ENCODE results near the gene ACOT6. TPM values are rescaled to one million over a fixed set of nuclear protein-coding genes. Genes with fewer than 3 reads are reported as not detected.
A peak's percentile ranks its signal among the peaks of the same experiment; 100 is the strongest.

Gene ACOT6
- total and polyA plus RNA-seq, 4 donors: not detected

- no peak for TF ChIP-seq CTCF (IDR thresholded peaks at IDR 0.05; ENCODE audit: control extremely low read depth, extremely low read depth)
- Histone ChIP-seq H3K27ac (ENCODE audit: low read depth in 1 of 2, low read length in 1 of 2) (no peak overlapping the region), H3K4me3 (no peak overlapping the region), H3K27me3 (ENCODE audit: control insufficient read depth in 3 of 3, insufficient read depth in 3 of 3, low read length in 2 of 3) (no peaks in the 10 kb centered on the region), H3K9ac (ENCODE audit: insufficient read depth in 1 of 2, low read length in 2 of 2) (no peak overlapping the region), H3K36me3 (ENCODE audit: control insufficient read depth in 4 of 4, insufficient read depth in 4 of 4, low read length in 4 of 4) (no peaks in the 10 kb centered on the region), H3K4me1 (ENCODE audit: control insufficient read depth in 5 of 5, insufficient read depth in 5 of 5, low read length in 5 of 5) (no peaks in the 10 kb centered on the region), H3K9me3 (ENCODE audit: control insufficient read depth in 4 of 4, insufficient read depth in 3 of 4, low read length in 3 of 4) (no peaks in the 10 kb centered on the region)
- DNase-seq: no peak
- no peak for ATAC-seq (ENCODE audit: insufficient read depth, low FRiP score)
- WGBS, 2 donors: 92 to 96% methylated on average over 1 of the region's 1 CpG
Measured at GRCh38 chr14:73607241-73607640, 5.1 kb upstream of the ACOT6 start.

GRCh38 chr14:73610687-73611086, 1.6 kb upstream of the ACOT6 start:
- no peak for TF ChIP-seq CTCF (IDR thresholded peaks at IDR 0.05; ENCODE audit: control extremely low read depth, extremely low read depth)
- DNase-seq (peak in 2 of 3 donors; percentile 22 to 44), ATAC-seq (ENCODE audit: insufficient read depth, low FRiP score) (no peak)
- H3K27ac ChIP-seq (ENCODE audit: low read depth in 1 of 2, low read length in 1 of 2): no peak overlapping the region
- H3K27me3 ChIP-seq (ENCODE audit: control insufficient read depth in 3 of 3, insufficient read depth in 3 of 3, low read length in 2 of 3): no peaks in the 10 kb centered on the region
- no peaks in the 10 kb centered on the region for H3K36me3 ChIP-seq (ENCODE audit: control insufficient read depth in 4 of 4, insufficient read depth in 4 of 4, low read length in 4 of 4)
- H3K9ac ChIP-seq (ENCODE audit: insufficient read depth in 1 of 2, low read length in 2 of 2): no peak overlapping the region
- no peaks in the 10 kb centered on the region for H3K9me3 ChIP-seq (ENCODE audit: control insufficient read depth in 4 of 4, insufficient read depth in 3 of 4, low read length in 3 of 4)
- no peak overlapping the region for H3K4me3 ChIP-seq
- 33 to 57% methylated on average over 2 of the region's 2 CpGs for WGBS, 2 donors
- H3K4me1 ChIP-seq (ENCODE audit: control insufficient read depth in 5 of 5, insufficient read depth in 5 of 5, low read length in 5 of 5): peaks cover 0 to 2% (median 0%) of the 10 kb centered on the region in 5 donors

- Histone ChIP-seq H3K4me1 (ENCODE audit: control insufficient read depth in 5 of 5, insufficient read depth in 5 of 5, low read length in 5 of 5) (peaks cover 0 to 2% (median 0%) of the 10 kb centered on the region in 5 donors), H3K9me3 (ENCODE audit: control insufficient read depth in 4 of 4, insufficient read depth in 3 of 4, low read length in 3 of 4) (no peaks in the 10 kb centered on the region), H3K4me3 (peak overlapping the region; percentile 39), H3K9ac (ENCODE audit: insufficient read depth in 1 of 2, low read length in 2 of 2) (peak overlapping the region in 1 of 2 donors; percentile 46), H3K27me3 (ENCODE audit: control insufficient read depth in 3 of 3, insufficient read depth in 3 of 3, low read length in 2 of 3) (no peaks in the 10 kb centered on the region), H3K36me3 (ENCODE audit: control insufficient read depth in 4 of 4, insufficient read depth in 4 of 4, low read length in 4 of 4) (no peaks in the 10 kb centered on the region), H3K27ac (ENCODE audit: low read depth in 1 of 2, low read length in 1 of 2) (peak overlapping the region; percentile 47 to 91)
- no peak for ATAC-seq (ENCODE audit: insufficient read depth, low FRiP score)
- 4 to 7% methylated on average over 13 of the region's 13 CpGs for WGBS, 2 donors
- TF ChIP-seq CTCF (IDR thresholded peaks at IDR 0.05; ENCODE audit: control extremely low read depth, extremely low read depth): no peak
- no peak for DNase-seq
Measured at GRCh38 chr14:73613046-73613383, 698 bp downstream of the ACOT6 start.

- Histone ChIP-seq H3K4me3 (no peak overlapping the region), H3K27me3 (ENCODE audit: control insufficient read depth in 3 of 3, insufficient read depth in 3 of 3, low read length in 2 of 3) (no peaks in the 10 kb centered on the region), H3K9ac (ENCODE audit: insufficient read depth in 1 of 2, low read length in 2 of 2) (no peak overlapping the region), H3K27ac (ENCODE audit: low read depth in 1 of 2, low read length in 1 of 2) (no peak overlapping the region), H3K9me3 (ENCODE audit: control insufficient read depth in 4 of 4, insufficient read depth in 3 of 4, low read length in 3 of 4) (no peaks in the 10 kb centered on the region), H3K4me1 (ENCODE audit: control insufficient read depth in 5 of 5, insufficient read depth in 5 of 5, low read length in 5 of 5) (peaks cover 0 to 2% (median 0%) of the 10 kb centered on the region in 5 donors), H3K36me3 (ENCODE audit: control insufficient read depth in 4 of 4, insufficient read depth in 4 of 4, low read length in 4 of 4) (no peaks in the 10 kb centered on the region)
- DNase-seq: no peak
- TF ChIP-seq CTCF (IDR thresholded peaks at IDR 0.05; ENCODE audit: control extremely low read depth, extremely low read depth): no peak
- WGBS, 2 donors: 50 to 84% methylated on average over 3 of the region's 3 CpGs
- ATAC-seq (ENCODE audit: insufficient read depth, low FRiP score): no peak
Measured at GRCh38 chr14:73613419-73613963, 1.2 kb downstream of the ACOT6 start.
